GM19452 (cell line): Measurements from ENCODE around the gene LACTBL1.
A peak's percentile ranks its signal among the peaks of the same experiment; 100 is the strongest.
"Not testable (repeated sequence)": the region's sequence is repeated elsewhere in the genome, so short reads cannot be mapped to it uniquely, and the experiment has no call there.

Experiments used
- ATAC-seq: cut with Tn5 transposase; IDR thresholded peaks from one replicate; pipeline ENCODE4 v1.9.1; 2021; ENCODE audit not compliant: unreplicated experiment

Gene LACTBL1, protein sequence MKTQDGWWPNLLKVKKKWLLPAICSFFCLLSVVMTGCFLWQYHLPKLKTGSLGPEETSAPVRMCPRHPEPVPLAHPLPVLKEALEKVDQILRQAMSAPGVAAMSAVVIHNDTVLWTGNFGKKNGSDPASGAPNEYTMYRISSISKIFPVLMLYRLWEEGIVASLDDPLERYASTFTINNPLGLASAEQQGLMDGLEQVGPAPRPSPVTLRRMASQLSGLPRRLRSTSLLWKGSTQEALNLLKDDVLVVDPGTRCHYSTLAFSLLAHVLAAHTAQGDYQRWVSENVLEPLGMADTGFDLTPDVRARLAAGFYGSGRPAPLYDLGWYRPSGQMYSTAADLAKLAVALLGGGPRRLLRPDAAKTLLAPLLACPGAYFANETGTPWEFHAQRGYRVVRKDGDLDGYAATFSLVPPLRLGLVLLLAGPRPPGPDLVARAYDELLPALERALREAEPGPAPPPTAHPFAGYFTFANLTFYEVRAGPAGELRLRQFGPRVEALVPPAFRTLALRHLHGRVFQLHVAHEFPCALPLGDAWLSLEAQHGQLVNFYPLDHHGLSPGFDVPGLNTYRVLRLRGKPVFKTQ

DNA sequence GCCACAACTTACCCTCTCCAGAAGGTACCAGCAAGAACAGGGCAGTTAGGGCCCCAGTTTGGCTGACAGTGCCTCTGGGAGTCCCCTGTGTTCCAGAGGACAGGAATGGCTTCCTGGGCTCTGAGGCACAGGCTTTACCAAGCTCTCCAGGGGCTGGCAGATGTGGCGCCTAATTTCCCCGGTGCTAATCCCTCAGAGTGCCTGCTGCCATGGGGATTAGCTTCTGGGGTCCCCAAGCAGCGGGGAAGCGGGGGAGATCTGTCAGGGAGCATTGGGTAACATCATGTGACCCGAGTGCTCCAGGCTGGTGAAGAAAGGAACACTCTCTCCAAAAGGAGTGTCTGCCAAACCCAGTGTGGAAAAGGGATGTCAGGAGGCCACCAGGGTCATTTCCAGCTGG lies at the start of gene LACTBL1:
LACTBL1 (minus strand) TSS at position 107 of the 400 bp plus-strand sequence. CDS start 550 bp downstream, outside the sequence.
- no peak for ATAC-seq

DNA sequence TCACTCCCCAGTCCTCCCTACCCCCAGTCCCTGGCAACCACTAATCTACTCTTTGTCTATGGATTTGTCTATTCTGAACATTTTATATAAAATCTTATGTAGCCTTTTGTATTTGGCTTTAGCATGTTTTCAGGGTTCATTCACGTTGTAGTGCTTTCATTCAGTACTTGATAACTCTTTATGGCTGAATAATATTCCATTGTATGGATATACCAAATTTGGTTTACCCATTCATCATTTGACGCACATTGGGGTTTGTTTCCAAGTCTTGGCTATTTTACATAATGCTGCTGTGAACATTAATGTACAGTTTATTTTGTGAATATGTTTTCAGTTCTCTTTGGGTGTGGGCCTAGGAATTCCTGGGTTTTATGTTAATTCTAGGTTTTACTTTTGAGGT lies 49.2 kb upstream of the LACTBL1 start:
- ATAC-seq: no peak

DNA sequence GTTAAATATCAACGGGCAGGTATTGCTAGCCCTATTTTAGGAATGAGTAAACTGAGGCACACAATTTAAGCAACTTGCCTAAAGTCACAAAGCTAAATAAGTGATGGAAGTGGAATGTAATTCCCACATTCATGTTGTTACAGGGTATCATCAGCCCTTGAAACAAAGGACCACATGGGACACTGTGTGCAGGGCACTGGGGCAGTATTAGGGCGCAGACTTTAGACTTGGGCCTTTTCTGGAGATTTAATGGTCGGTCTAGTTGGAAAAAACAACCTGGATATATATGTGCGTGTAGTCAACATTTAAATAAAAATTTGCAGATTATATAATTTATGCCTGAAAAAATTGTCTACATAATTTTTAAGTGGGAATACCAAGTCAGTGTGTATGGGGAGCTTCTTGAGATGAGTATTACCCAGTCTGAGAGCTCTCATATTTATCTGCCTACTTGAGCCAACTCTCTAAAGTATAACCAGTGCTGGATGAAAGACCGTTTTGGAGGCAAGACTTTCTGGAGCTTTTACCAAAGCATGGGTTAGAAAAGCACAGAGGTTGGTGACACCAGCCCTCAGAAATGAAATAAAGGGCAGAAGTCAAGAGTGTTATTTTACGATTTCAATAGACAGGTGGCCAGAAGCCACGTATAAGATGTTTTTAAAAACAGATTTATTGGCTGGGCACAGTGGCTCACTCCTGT lies 48.2 kb upstream of the LACTBL1 start:
- ATAC-seq: no peak

DNA sequence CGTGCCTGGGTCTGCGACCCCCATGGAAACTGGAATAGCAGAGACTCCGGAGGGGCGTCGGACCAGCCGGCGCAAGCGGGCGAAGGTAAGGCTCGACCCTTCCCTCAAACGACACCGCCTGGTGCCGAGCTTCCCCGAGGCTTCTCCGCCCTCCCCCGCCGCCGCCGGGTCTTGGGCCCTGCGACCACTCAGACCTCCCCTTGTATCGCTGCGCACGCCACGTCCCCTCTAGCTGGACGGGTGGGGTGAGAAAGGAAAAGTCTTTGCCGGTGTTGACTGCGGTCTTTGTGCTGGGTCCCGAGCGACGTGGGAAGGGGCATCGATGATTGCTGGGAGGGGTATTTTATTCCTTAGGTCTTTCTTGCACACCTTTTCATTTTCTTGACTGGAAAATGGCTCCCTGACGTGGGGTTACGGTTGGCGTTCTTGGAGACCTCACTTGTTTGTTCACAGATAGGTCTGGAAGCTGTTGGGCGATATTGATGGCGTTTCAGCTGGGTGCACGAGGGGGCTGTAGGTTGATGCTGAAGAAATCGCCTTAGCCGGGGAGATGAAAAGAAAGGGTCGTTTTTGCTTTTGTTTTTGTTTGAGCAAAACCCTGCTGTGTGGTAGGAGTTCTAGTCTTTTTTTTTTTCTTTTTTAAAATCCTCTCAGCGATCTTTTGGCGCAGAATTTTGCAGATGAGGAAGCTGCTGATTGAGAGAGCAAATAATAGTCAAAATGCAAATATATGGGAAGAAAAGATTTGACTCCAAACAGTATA lies 47.4 kb upstream of the LACTBL1 start:
- peak; percentile 16 for ATAC-seq

DNA sequence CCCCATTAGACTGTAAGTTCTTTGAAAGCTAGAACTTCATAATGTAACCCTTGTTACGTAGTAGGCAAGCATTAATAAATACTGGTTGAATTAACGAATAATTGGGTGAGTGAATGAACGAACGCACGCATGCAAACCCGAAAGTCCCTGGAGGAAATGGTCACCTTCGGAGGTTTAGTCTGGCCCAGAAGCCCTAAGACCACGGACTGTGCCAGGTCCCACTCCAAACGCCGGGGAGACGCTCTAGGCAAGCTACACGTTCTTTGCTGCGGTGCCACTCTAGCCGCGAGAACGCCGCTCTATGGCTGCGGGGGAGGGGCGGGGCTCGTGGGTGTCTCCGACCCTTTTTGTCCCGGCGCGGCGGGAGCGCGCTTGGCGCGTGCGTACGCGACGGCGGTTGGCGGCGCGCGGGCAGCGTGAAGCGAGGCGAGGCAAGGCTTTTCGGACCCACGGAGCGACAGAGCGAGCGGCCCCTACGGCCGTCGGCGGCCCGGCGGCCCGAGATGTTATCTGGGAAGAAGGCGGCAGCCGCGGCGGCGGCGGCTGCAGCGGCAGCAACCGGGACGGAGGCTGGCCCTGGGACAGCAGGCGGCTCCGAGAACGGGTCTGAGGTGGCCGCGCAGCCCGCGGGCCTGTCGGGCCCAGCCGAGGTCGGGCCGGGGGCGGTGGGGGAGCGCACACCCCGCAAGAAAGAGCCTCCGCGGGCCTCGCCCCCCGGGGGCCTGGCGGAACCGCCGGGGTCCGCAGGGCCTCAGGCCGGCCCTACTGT lies 46.6 kb upstream of the LACTBL1 start, which contains the start of gene KDM1A:
KDM1A (plus strand) TSS at position 375 of the 769 bp plus-strand sequence; CDS start at position 504, 129 bp downstream.
- peak; percentile 92 for ATAC-seq

DNA sequence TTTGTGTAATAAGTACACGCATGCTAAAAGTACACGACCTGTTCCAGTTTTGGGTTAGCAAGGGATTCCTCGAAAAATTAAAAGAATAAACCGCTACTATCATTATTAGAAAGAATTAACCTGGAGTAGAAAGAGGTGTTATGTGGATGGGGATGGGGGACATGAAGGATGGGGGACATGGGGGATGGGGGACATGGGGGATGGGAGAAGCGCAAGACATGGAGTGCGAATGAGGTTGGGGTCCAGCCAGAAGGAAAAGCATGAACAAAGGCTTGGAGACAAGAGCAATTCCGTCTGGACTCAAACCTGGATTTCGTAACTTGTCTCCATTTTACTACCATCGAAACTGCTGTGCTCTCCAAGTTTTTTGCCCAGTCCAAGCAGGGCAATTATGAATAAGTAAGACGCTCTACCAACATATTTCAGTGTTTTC lies 46.0 kb upstream of the LACTBL1 start:
- ATAC-seq: no peak

DNA sequence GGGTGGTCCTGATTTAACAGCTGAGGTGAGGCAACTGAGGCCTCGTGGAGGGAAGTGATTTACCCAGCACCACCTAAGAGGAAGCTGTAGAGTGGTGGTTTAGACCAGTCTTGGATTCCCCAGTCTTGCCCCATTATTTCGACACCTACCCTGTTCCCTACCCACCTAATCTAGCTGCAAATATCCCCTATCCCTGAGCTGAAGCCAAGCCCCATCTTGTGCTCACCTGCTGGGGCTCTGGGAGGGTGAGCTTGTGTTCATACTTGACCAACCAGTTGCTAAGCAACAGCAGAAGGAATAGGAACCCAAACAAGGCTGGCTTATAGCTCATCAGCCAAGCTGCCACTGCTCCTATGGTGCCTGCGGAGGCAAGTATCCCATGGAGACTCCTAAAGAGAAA lies 41.0 kb upstream of the LACTBL1 start:
- ATAC-seq: no peak

DNA sequence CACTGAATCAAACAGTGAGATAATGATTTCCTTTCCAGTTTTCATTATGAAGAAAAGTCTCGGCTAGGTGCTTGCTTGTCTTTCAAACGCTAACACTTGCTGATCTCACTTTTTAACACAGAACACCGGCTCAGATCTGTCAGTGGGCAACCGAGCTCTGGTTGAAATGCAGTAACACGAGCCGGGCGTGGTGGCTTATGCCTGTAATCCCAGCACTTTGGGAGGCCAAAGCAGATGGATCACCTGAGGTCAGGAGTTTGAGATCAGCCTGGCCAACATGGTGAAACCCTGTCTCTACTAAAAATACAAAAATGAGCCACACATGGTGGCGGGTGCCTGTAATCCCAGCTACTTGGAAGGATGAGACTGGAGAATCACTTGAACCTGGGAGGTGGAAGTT lies 37.4 kb upstream of the LACTBL1 start:
- ATAC-seq: not testable (repeated sequence)

DNA sequence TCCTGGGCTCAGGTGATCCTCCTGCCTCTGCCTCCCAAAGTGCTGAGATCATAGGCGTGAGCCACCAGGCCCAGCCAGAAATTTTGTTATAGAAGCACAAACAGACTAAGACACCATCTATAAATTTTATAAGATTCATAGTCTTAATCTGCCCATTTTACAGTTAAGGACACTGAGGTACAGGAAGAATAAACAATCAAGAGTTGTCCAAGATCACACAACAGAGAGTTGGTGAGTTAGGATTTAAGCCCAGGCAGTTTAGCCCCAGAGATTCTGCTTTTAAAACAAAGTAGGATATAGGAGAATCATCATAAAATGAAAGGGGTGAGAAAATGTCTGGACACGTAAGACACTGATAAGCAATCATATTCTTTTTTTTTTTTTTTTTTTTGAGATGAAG lies 36.2 kb upstream of the LACTBL1 start:
- no peak for ATAC-seq

DNA sequence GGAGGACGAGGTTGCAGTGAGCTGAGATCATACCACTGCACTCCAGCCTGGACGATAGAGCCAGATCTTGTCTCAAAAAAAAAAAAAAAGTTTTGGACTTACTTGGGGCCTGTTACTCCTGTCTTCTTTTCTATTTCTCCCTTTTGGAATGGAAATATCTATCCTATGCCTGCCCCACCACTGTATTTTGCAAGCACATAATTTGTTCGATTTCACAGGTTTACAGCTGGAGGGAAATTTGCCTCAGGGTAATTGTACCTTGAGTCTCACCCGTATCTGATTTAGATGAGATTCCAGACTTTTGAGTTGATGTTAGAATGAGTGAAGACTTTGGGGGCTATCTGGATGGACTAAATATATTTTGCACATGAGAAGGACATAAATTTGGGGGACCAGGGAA lies 34.4 kb upstream of the LACTBL1 start:
- ATAC-seq: no peak

DNA sequence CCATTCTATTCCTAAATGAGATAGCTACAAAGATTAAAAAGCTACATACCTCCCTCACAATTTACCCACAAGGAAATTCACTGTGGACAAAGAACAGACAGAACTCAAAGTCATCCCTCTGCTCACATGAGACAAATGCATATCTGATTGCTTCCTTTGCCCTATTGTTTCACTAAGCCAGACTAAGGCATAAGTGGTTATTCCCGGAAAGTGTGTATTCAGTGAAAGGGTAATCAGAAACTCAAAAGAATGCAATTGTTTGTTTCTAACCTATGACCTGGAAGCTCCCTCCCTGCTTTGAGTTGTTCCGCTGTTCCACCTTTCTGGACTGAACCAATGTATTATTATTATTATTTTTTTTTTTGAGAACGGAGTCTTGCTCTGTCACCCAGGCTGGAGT lies 32.1 kb upstream of the LACTBL1 start:
- ATAC-seq: not testable (repeated sequence)

DNA sequence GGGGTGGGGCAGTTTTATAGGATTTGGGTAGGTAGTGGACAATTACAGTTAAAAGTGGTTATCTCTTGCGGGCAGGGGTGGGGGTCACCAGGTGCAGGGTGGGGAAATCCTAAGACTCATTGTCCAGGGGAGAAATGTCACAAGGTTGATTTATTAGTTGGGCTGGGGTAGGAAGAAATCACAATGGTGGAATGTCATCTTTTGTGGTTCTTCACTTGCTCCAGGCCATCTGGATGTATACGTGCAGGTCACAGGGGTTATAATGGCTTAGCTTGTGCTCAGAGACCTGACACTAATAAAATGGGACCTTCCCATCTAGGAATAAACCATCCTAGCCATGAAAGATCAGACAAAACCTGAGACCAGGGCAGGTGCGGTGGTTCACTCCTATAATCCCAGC lies 31.4 kb upstream of the LACTBL1 start:
- no peak for ATAC-seq

DNA sequence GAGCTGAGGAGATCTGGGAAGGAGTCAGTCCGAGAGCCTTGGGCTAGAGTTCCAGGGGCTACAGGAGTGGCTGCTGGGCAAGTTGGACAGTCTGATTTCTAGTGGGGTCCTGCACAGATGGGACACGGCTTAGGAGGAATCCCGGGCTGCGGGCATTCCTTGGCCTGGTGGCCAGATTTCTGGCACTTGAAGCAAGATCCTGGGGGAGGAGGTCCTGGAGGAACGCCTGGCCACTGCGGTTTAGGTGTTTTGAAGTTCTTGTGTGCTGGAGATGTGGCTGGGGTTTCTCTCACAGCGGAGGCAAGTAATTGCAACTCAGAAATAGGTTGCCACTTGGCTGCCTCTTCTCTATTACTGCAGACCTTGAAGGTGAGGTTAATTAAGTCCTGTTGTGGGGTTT lies 29.6 kb upstream of the LACTBL1 start:
- ATAC-seq: not testable (repeated sequence)

DNA sequence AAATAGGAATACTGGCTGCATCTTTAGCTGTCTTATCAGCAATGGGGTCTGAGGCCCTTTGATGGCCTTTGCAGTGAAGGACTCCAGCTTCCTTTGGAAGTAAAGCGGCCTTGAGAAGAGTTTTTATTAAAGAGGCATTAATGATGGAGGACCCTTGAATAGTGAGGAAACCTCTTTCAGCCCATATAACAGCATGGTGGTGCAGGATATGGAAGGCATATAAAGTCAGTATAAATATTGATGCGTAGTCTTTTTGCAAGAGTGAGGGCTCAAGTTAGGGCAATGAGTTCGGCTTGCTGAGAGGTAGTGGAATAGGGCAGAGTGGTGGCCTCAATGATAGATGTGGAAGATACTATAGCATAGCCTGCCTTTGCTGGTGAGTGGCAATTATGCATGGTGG lies 27.5 kb upstream of the LACTBL1 start:
- ATAC-seq: not testable (repeated sequence)

DNA sequence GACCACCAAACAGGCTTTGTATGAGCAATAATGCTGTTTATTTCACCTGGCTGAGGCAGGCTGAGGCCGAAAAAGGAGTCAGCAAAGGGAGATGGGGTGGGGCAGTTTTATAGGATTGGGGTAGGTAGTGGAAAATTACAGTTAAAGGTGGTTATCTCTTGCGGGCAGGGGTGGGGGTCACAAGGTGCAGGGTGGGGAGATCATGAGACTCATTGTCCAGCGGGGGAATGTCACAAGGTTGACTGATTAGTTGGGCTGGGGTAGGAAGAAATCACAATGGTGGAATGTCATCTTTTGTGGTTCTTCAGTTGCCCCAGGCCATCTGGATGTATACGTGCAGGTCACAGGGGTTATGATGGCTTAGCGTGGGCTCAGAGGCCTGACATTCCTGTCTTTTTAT lies 24.9 kb upstream of the LACTBL1 start:
- ATAC-seq: not testable (repeated sequence)

DNA sequence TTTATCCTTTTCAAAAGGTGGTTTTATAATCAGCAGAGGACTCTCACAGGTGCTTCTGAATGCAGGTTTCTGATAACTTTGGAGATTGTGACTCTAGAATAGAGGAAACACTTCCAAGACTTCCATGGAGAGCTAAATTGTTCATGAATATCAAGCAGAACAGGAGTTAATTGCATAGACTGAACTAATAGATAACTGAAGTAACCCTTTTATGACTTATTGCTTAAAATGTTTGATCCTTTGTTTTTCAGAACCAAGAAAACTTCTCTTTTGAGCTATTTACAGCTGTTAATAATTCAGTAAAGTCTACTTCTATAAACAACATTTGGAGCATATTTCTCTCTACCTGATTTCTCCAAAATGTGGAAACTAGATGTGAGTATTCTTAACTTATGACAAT lies 23.1 kb upstream of the LACTBL1 start:
- ATAC-seq: no peak

DNA sequence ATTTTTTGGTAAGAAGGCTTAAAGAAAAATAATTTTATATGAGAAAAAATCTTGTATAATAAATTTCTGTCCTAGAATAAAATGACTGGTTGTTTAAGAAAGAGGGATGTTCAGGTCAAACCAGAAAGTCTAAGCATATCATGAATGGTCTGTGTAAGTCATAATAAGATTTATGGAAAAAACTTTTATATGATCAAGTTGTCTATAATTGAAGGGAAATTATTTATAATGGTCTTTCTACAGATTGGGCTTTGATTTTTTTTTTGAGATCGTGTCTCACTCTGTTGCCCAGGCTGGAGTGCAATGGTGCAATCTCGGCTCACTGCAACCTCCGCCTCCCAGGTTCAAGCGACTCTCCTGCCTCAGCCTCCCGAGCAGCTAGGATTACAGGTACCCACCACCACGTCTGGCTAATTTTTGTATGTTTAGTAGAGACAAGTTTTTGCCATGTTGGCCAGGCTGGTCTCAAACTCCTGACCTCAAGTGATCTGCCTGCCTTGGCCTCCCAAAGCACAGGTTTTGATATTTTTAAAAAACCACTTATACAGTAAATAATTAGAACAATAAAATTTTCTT lies 20.6 kb upstream of the LACTBL1 start:
- ATAC-seq: not testable (repeated sequence)

DNA sequence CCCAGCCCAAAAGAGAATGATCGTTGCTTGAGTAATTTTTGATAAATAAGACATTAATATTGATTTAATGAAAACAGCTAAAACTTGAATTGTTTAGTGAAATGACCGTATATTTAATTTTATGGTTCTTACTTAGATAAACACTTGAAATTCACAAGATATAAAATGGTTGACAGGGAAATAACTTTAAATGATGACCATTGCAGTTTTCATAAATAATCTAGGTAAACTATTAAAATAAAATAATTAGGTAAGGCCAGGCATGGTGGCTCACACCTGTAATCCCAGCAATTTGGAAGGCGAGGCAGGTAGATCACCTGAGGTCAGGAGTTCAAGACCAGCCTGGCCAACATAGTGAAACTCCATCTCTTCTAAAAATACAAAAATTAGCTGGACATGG lies 19.7 kb upstream of the LACTBL1 start:
- not testable (repeated sequence) for ATAC-seq

DNA sequence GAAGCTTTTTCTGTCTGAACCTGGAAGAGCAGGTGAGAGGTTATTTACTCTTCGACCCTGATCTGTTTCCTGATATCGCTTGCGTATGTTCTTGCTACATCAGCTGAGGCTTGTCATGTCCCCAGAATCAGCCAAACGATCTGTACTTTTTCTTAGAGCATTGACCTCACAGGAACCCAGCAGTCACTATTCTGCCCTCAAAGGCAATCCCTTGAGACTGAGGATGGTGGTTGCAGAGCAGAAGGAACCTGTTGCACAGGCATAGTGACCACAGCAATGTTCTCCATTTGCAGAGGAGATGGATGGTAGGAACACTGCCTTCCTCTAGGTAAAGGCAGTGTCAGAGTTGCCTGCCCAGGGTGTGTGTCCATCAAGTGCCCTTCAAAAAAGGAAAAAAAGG lies 11.3 kb upstream of the LACTBL1 start:
- no peak for ATAC-seq

DNA sequence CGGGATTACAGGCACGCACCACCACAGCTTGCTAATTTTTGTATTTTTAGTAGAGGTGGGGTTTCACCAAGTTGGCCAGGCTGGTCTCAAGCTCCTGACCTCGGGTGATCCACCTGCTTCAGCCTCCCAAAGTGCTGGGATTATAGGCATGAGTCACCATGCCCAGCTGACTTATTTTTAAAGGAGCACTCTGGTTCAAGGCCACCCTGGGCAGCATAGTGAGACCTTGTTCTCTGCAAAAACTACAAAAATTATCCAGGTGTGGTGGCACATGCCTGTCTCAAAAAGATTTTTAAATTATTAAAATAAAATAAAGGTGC lies 7.8 kb upstream of the LACTBL1 start:
- ATAC-seq: not testable (repeated sequence)
